ENCODE data around the gene HEPN1.
A peak's percentile ranks its signal among the peaks of the same experiment; 100 is the strongest.

Gene HEPN1

DNA sequence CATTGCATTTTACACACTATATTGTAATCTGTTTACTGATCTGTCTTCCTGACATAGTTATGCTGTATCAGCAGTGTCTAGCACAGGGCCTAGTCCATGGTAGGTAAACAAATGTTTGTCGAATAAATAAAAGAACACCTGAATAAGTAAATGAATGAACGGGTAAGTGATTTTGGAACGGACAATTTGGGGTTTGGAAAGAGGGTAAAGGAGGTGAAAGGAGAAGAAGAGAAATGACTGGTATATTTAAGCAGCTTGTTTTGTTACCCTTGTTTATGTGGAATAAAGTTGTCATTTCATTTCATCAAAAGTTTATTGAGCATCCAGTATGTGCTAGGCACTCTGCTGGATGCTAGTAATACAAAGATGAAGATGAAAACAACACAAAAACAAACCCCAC is at the start of gene HEPN1:
HEPN1 (plus strand) TSS at position 301 of the 400 bp plus-strand sequence.
- no peak for DNase-seq

DNA sequence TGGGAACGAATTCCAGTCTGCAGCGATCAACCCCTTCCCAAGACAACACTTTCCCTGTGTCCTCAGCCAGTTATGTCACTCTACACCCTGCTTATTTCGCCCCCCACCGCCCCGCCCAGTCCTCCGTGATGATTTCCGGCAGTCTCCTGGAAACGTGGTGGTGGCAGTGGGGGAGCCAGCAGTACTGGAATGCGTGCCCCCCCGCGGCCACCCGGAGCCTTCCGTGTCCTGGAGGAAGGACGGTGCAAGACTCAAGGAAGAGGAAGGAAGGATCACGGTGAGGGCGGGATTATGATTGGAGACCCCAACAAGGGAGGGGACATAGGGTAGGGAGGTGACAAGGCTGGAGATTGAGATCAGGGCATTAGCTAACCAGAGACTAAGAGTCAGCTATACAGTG is 49.7 kb upstream of the HEPN1 start:
- DNase-seq = no peak

- DNase-seq = no peak
These were observed 49.1 kb upstream of the HEPN1 start for GRCh38 chr11:124869856-124870387.

DNA sequence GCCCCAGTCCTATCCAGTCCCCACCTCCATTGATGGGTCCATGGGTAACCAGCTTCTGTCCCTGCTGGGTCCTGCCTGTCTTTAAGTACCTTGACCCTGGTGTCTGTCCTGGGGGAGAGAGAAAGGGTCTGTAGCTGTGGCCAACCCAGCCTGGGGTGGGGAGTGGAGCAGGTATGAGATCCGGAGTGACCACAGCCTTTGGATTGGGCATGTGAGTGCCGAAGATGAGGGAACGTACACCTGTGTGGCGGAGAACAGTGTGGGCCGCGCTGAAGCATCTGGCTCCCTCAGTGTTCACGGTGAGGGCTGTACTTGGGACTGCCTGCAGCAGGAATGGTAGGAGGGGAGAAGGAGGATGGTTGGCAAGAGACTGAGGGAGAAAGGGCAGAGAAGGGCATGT is 48.6 kb upstream of the HEPN1 start:
- no peak for DNase-seq

GRCh38 chr11:124872280-124872679 is 46.8 kb upstream of the HEPN1 start:
- DNase-seq = no peak

DNA sequence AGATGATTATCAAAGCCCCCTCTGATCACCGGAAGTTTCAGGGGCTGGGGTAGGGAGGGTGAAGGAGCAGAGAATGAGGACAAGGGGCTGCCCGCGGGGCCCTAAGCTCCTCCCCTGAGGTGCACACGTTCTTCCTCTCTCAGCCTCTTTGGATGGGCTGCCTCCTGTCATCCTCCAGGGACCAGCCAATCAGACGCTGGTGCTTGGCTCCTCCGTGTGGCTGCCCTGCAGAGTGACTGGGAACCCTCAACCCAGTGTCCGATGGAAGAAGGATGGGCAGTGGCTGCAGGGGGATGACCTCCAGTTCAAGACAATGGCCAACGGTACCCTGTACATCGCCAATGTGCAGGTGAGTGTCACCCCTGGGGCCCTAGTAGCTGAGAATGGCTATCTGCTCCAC is 46.3 kb upstream of the HEPN1 start:
- DNase-seq = no peak

DNA sequence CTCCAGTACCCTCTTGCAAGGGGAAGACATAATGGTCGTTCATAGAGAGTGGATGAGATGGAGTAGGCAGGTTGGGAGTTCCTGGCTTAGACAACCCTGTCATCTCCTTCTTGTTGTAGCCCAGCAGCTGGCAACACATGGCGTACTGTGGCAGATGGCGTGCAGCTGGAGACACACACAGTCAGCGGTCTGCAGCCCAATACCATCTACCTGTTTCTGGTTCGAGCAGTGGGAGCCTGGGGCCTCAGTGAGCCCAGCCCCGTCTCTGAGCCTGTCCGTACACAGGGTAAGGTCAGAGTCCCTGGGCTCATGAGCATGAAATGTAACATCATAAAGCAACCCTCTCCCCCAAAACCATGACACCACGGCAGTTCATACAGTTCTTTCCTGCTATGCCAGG is 45.1 kb upstream of the HEPN1 start:
- no peak for DNase-seq

DNA sequence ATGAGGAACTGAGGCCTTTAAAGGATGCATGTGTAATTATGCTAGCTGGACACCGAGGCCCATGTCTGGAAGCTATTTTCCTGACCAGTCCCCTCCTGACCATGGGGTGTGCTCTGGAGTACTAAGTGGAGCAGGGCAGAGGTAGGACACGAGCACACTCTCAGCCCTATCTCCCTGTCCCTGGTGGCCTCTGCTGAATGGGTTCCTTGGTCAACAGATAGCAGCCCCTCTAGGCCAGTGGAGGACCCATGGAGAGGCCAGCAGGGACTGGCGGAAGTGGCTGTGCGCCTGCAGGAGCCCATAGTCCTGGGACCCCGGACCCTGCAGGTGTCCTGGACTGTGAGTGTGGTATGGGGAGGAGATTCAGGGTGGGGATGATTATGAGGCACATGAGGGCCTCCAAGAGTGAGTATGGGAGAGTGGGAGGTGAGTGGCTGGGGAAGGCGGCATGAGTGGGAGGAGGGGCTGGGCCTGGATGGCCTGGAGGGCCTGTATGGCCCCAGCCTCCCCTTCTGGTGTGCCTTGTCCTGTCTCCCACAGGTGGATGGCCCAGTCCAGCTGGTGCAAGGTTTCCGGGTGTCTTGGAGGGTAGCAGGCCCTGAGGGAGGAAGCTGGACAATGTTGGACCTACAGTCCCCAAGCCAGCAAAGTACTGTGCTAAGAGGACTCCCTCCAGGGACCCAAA is 44.3 kb upstream of the HEPN1 start:
- no peak for DNase-seq

GRCh38 chr11:124875401-124875800 is 43.6 kb upstream of the HEPN1 start:
- peak in 1 of 6 experiments; percentile 18 for DNase-seq

DNA sequence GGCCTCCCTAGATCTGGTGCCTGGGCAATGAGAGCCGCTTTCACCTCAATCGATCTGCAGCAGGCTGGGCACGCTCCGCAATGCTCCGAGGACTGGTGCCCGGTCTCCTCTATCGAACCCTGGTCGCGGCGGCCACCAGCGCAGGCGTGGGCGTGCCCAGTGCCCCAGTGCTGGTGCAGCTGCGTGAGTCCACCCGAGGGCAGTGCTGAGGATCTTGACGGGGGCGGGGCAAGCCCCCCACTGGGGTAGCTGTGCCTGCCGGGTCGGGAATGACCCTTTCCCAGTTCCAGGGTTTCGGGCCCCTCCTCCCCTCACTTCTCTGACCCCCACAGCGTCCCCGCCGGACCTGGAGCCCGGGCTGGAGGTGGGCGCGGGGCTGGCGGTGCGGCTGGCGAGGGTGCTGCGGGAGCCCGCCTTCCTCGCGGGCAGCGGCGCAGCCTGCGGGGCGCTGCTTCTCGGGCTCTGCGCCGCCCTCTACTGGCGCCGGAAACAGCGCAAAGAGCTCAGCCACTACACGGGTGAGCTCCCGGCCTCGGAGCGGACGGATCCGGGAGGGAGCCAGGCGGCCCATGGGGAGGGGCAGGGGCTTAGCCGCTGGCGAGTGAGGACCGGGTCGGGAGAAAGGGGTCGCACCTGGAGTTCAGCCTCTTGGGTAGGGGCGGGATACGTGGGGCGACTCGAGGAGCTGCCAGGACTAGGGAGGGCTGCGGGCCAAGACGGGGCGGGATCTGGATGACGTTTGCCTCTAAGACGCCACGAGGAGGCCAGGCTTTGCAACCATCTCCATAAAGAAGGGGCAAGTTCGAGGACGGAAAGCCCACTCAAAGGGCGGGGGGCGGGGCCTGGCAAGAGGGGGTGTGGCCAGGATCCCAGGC is 42.9 kb upstream of the HEPN1 start:
- DNase-seq = peak; percentile 56 to 88 (median 72)

- DNase-seq = no peak
These were observed 42.0 kb upstream of the HEPN1 start for GRCh38 chr11:124876818-124877630.

DNA sequence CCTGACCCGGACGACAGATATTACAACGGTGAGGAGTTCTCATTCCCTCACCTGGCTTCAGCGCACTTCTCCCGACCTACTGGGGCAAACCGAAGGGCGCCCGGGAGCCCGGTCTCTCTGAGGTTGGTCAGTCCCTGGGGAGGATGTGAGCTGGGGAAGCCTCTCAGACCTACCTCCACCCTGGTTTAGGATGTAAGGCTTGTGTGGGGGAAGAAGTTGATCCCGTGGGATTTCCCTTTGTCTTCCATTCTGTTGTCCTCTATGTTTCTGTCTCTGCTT is 41.5 kb upstream of the HEPN1 start:
- no peak for DNase-seq

DNA sequence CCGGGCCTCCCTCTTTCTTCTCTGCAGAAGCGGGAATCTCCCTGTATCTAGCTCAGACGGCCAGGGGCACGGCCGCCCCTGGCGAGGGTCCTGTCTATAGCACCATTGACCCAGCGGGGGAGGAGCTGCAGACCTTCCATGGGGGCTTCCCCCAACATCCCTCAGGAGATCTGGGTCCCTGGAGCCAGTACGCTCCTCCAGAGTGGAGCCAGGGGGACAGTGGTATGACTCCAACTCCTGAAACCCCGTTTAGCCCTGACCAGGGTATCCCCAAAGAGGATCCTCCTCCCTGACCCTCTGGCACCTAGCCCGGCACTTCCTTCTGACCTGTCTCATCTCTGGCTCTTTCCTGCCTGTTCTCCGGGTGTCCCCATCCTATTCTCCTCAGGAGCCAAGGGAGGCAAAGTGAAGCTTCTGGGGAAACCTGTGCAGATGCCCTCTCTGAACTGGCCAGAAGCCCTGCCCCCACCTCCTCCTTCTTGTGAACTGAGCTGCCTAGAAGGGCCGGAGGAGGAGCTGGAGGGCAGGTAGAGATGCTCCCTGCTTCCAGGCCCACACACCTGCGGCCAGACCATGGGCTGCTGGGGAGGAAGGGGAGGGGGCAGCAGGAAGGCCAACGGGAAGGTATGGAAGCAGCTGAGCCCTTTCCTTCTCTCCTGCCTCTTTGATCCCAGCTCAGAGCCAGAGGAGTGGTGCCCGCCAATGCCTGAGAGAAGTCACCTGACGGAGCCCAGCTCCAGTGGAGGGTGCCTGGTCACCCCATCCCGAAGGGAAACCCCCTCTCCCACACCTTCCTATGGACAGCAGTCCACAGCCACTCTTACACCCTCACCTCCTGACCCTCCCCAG is 40.9 kb upstream of the HEPN1 start:
- no peak for DNase-seq

GRCh38 chr11:124878759-124879492 is 40.1 kb upstream of the HEPN1 start:
- DNase-seq = no peak

DNA sequence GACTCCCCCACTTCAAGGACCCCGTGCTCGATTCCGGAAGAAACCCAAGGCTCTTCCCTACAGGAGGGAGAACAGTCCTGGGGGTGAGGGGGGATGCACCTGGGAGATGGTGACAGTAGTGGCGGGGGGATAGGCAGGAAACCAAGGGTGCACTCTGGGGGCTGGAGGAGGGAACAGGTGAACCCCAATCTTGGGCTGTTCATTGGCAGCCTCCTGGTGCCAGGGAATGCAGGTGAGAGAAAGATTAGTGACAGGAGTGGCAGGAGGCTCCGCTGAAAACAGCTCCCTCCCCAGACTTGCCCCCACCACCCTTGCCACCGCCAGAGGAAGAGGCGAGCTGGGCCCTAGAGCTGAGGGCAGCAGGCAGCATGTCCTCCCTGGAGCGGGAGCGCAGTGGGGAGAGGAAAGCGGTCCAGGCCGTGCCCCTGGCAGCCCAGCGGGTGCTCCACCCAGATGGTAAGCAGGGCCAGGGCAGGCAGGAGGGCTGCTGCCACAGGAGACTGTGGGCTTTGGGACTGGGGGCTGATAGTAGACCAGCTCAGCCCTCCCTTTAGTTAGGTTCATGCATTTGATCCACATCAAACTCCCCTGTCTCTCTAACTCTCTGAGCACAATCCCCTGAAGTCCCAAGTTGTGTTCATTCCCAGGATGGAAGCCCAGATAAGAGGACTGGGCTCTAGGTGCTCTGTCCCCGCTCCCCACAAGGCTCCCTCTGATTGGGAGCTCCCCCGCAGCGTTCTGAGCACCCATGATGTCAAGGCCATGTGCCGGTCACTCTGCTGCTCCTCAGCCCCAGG is 39.4 kb upstream of the HEPN1 start:
- no peak for DNase-seq

- DNase-seq = no peak
These were observed 38.8 kb upstream of the HEPN1 start for GRCh38 chr11:124880290-124880611.

GRCh38 chr11:124880958-124881357 is 38.1 kb upstream of the HEPN1 start:
- no peak for DNase-seq

DNA sequence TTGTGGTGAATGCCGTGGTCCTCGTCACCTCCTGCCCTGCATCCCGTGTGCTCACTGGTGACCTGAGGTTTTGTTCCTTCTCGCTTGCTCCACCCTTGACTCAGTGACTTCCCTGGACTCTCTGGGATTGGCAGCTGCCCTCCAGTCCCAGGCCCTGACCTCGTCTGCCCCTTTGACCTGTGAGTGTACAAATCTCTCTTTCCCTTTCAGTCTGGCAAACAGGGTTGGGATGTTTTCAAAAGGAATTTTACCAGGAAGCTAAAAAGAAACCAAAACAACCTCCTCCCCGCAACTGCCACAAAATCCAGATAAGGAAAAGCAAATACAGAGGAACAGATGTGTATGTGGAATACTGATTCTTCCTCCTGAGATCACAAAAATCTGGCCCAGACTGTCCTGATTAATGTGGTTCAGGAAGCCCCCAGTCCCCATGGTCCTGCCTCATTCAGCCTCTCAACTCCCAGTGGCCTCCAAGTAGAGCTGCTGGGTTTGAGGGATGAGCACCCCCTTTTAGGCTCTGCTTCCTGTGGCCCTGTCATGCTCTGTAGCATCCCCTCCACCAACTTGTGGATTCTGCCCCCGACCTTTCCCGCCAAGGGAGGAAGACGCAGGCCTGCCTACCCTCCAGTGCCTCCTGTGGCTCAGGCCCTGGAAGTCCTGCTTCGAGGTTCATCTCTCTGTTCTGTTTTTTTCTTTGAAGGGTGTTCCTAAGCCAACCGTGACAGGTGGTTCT is 36.5 kb upstream of the HEPN1 start:
- no peak for DNase-seq

- no peak for DNase-seq
These were observed 34.7 kb upstream of the HEPN1 start for GRCh38 chr11:124884340-124884739.

- DNase-seq = no peak
These were observed 34.1 kb upstream of the HEPN1 start for GRCh38 chr11:124884869-124885479.

Measured in stimulated activated naive CD4-positive, alpha-beta T cell (primary cell).